ENCODE measurements around the gene PRKAR2B. TPM values are rescaled to one million over a fixed set of nuclear protein-coding genes. Genes with fewer than 3 reads are reported as not detected.
"Not testable (repeated sequence)": the region's sequence is repeated elsewhere in the genome, so short reads cannot be mapped to it uniquely, and the experiment has no call there.

The PRKAR2B gene
- total RNA-seq, 4 donors from 2014 or later: 17.5 to 30.5 (median 22.9) TPM

- H3K27ac ChIP-seq: no peak overlapping the region
- no peak for DNase-seq
- H3K4me1 ChIP-seq: no peaks in the 10 kb centered on the region
- H3K4me3 ChIP-seq: no peak overlapping the region
- no peaks in the 10 kb centered on the region for H3K27me3 ChIP-seq
- no peaks in the 10 kb centered on the region for H3K9me3 ChIP-seq
- TF ChIP-seq POLR2A (IDR thresholded peaks at IDR 0.05) (no peak), CTCF (IDR thresholded peaks at IDR 0.05) (no peak)
- intact Hi-C loops (cut with DNase I; ENCODE audit: low total_unique reads): no loop called here
- H3K36me3 ChIP-seq: no peaks in the 10 kb centered on the region
These were observed 107.5 kb downstream of the PRKAR2B start for GRCh38 chr7:107152011-107152410.

DNA sequence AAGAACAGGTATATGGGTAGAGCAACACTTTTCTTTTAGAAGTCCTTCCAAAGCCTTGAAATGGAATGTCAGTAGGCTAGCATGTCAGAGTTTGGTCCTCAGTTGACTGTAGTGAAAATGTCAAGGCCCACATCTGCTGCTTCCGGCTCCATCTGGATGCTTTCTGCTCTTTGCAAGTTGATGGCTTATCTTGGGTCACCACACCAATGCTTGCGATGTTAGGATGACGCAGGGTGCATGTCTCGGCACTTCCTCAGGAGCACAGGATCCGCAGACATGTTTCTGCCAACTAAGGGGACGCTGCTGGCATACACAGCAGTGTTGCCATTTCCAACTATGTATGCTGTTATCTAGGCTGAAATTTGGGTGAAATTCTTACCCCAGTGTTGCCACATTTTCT lies 110.3 kb downstream of the PRKAR2B start:
- Histone ChIP-seq H3K36me3 (no peaks in the 10 kb centered on the region), H3K4me3 (no peak overlapping the region), H3K27ac (no peak overlapping the region), H3K4me1 (no peaks in the 10 kb centered on the region), H3K9me3 (no peaks in the 10 kb centered on the region), H3K27me3 (no peaks in the 10 kb centered on the region)
- TF ChIP-seq CTCF (IDR thresholded peaks at IDR 0.05) (no peak), POLR2A (IDR thresholded peaks at IDR 0.05) (no peak)
- DNase-seq: no peak
- intact Hi-C loops (cut with DNase I; ENCODE audit: low total_unique reads): no loop called here

DNA sequence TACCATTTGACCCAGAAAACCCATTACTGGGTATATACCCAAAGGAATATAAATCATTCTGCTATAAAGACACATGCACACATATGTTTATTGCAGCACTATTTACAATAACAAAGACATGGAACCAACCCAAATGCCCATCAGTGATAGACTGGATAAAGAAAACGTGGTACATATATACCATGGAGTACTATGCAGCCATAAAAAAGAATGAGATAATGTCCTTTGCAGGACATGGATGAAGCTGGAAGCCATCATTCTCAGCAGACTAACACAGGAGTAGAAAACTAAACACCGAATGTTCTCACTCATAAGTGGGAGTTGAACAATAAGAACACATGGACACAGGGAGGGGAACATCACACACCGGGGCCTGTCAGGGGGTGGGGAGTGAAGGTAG lies 111.2 kb downstream of the PRKAR2B start:
- H3K4me3 ChIP-seq; H3K27me3 ChIP-seq; H3K36me3 ChIP-seq; H3K27ac ChIP-seq; H3K9me3 ChIP-seq; intact Hi-C loops (cut with DNase I; ENCODE audit: low total_unique reads); DNase-seq; H3K4me1 ChIP-seq: not testable (repeated sequence)

DNA sequence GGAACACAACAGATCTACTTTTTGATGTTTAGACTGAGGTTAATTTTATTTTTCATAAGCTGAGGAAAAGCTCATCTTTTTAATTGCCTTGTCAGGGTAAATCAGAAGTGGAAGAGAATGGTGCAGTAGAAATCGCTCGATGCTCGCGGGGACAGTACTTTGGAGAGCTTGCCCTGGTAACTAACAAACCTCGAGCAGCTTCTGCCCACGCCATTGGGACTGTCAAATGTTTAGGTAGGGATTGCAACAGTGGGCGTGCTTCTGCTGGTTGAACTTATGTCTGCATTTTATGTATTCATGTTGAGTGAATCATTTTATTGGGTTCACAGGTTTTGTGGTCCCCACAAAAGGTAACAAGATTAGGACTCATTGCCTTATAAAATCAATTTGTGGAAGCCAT lies 112.6 kb downstream of the PRKAR2B start:
- H3K36me3 ChIP-seq: no peaks in the 10 kb centered on the region
- no peak for TF ChIP-seq CTCF (IDR thresholded peaks at IDR 0.05)
- TF ChIP-seq POLR2A (IDR thresholded peaks at IDR 0.05): no peak
- H3K27ac ChIP-seq: no peak overlapping the region
- DNase-seq: no peak
- no peak overlapping the region for H3K4me3 ChIP-seq
- H3K27me3 ChIP-seq: no peaks in the 10 kb centered on the region
- no peaks in the 10 kb centered on the region for H3K9me3 ChIP-seq
- intact Hi-C loops (cut with DNase I; ENCODE audit: low total_unique reads): no loop called here
- no peaks in the 10 kb centered on the region for H3K4me1 ChIP-seq

DNA sequence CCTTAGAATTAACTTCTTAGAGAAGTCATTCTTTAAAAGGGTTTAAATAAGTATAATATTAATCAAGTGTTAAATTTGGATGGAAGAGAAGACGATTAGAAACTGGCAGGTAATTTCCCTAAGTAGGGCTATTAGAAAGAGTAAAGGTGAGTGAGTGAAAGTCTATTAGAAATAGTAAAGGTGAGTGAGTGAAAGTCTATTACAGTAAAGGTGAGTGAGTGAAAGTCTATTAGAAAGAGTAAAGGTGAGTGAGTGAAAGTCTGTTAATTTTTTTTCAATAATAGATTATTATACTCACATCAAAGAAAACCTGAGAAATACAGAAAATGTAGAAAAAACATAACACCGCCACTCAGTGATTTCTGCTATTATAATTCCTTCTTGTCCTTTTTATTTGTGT lies 113.5 kb downstream of the PRKAR2B start:
- intact Hi-C loops (cut with DNase I; ENCODE audit: low total_unique reads): no loop called here
- Histone ChIP-seq H3K27me3 (no peaks in the 10 kb centered on the region), H3K4me1 (no peaks in the 10 kb centered on the region), H3K27ac (no peak overlapping the region), H3K36me3 (no peaks in the 10 kb centered on the region), H3K4me3 (no peak overlapping the region), H3K9me3 (no peaks in the 10 kb centered on the region)
- DNase-seq: no peak
- TF ChIP-seq POLR2A (IDR thresholded peaks at IDR 0.05): no peak
- TF ChIP-seq CTCF (IDR thresholded peaks at IDR 0.05): no peak

DNA sequence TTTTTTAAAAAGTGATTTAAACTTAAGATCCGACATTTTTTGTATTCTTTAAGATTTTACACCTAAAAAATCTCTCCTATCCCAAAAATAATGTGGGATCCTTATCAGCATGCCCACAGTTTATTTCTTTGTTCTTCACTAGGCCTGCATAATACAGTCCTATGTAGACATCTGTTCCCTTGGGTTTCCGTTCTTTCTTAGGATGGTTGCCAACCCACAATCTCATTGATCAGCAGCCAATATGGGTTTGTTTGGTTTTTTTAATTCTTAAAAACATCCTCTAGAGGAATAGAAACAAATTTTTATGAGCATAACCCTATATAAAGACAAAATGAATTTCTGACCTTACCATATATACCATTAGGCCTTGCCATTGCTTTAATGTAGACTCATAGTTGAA lies 115.9 kb downstream of the PRKAR2B start:
- TF ChIP-seq POLR2A (IDR thresholded peaks at IDR 0.05): no peak
- TF ChIP-seq CTCF (IDR thresholded peaks at IDR 0.05): no peak
- DNase-seq: no peak
- Histone ChIP-seq H3K9me3 (no peaks in the 10 kb centered on the region), H3K27ac (no peak overlapping the region), H3K36me3 (no peaks in the 10 kb centered on the region), H3K27me3 (no peaks in the 10 kb centered on the region), H3K4me3 (no peak overlapping the region), H3K4me1 (no peaks in the 10 kb centered on the region)
- intact Hi-C loops (cut with DNase I; ENCODE audit: low total_unique reads): no loop called here

Measured in uterus (tissue), 4 donors.